Astrocyte of the cerebellum (primary cell): ENCODE results near the gene DNAH2.

Source experiments
- DNase-seq: peaks from one replicate; pipeline ENCODE4 v3.0.0-alpha.2; 2011; ENCODE audit warnings: low read depth
- H3K4me3 ChIP-seq: 2 replicates; pipeline ENCODE4 v1.5.1; 2011; ENCODE audit warnings: mild to moderate bottlenecking, low read depth, low read length, moderate library complexity
- CTCF ChIP-seq: IDR thresholded peaks from 2 replicates; pipeline ENCODE4 v1.5.1; 2012; ENCODE audit warnings: low read length, low read depth, moderate library complexity, mild to moderate bottlenecking; ENCODE audit errors: missing control alignments
- in situ Hi-C: cut with HindIII; loops from 2 replicates; pipeline ENCODE4 v1.10.0; 2017; ENCODE audit warnings: low sequenced_read_pairs

DNAH2 gene

GRCh38 chr17:7767405-7768021, 50.0 kb downstream of the DNAH2 start:
- DNase-seq = no peak
- in situ Hi-C loops = no loop called here
- no peak overlapping the region for H3K4me3 ChIP-seq
- TF ChIP-seq CTCF = no peak

GRCh38 chr17:7769854-7770253, 52.3 kb downstream of the DNAH2 start:
- TF ChIP-seq CTCF = no peak
- DNase-seq = no peak
- no peak overlapping the region for H3K4me3 ChIP-seq
- in situ Hi-C loops = no loop called here

- DNase-seq = no peak
- no peak overlapping the region for H3K4me3 ChIP-seq
- in situ Hi-C loops = no loop called here
These were observed 56.5 kb downstream of the DNAH2 start for GRCh38 chr17:7774055-7774521.

GRCh38 chr17:7775051-7775450, 57.5 kb downstream of the DNAH2 start:
- TF ChIP-seq CTCF = no peak
- no peak overlapping the region for H3K4me3 ChIP-seq
- no peak for DNase-seq
- in situ Hi-C loops = loop anchor here (5.0 kb wide), 1 partner anchor 42 kb away; no protein-coding TSS in a partner anchor

More at GRCh38 chr17:7774055-7774521, 56.5 kb downstream of the DNAH2 start:
- no peak for TF ChIP-seq CTCF

DNA sequence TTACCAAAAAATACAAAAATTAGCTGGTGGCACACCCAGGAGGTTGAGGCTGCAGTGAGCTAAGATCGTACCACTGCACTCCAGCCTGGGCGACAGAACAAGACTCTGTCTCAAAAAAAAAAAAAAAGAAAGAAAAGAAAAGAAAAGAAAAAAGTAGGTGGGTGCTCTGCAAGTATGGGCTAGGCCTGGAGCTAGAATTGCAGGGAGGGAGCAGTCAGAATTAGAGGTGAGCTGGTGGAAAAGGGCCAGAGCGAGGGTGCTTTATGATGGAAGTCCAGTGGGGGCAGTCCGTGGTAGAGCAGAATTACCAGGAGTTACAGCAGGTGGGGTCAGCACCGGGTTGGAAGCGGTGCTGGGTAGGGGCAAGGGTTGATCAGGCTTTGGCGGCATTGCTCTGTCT, 59.5 kb downstream of the DNAH2 start:
- in situ Hi-C loops = loop anchor here (5.0 kb wide), 1 partner anchor 40 kb away; no protein-coding TSS in a partner anchor
- no peak for TF ChIP-seq CTCF

DNA sequence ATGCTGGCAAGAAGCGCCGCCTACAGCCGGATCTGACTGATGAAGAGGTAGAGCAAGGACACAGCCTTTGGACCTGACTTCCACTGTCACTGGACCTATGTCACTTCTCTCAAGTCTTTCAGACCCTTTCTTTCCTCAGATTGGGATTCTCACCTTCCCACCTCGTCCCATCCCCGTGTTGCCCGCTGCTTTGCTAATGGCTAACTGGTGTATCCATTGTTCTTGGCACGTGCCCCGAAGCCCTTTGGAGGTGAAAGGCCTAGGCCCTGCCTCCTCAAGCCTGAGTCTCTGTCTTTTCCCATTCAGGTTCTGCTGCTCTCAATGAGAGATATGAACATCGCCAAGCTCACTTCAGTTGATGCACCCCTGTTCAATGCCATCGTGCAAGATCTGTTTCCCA, 63.2 kb downstream of the DNAH2 start:
- no peak for TF ChIP-seq CTCF
- no peak overlapping the region for H3K4me3 ChIP-seq
- in situ Hi-C loops = no loop called here
- DNase-seq = no peak

More for the DNA sequence above, 59.5 kb downstream of the DNAH2 start:
- no peak for DNase-seq
- H3K4me3 ChIP-seq = no peak overlapping the region
